ENCODE results near the gene LUC7L3.
A peak's percentile ranks its signal among the peaks of the same experiment; 100 is the strongest.

LUC7L3 gene

GRCh38 chr17:50762177-50762576 lies 42.8 kb downstream of the LUC7L3 start:
- DNase-seq (ENCODE audit: low read depth): no peak

GRCh38 chr17:50763716-50764475 lies 44.5 kb downstream of the LUC7L3 start:
- DNase-seq (ENCODE audit: low read depth): no peak

GRCh38 chr17:50764734-50765149 lies 45.3 kb downstream of the LUC7L3 start:
- no peak for DNase-seq (ENCODE audit: low read depth)

- no peak for DNase-seq (ENCODE audit: low read depth)
Measured at GRCh38 chr17:50765454-50766221, 46.2 kb downstream of the LUC7L3 start.

GRCh38 chr17:50766222-50767023 lies 47.0 kb downstream of the LUC7L3 start:
- no peak for DNase-seq (ENCODE audit: low read depth)

- DNase-seq (ENCODE audit: low read depth): no peak
Measured at GRCh38 chr17:50767030-50767429, 47.6 kb downstream of the LUC7L3 start.

GRCh38 chr17:50767446-50767845 lies 48.0 kb downstream of the LUC7L3 start, which contains the start of gene ANKRD40CL:
Gene ANKRD40CL, minus strand, starts transcription at chr17:50767518. Its CDS starts 605 bp downstream, at chr17:50766913.
- DNase-seq (ENCODE audit: low read depth): no peak

GRCh38 chr17:50768346-50768761 lies 49.0 kb downstream of the LUC7L3 start:
- DNase-seq (ENCODE audit: low read depth): no peak

- DNase-seq (ENCODE audit: low read depth): no peak
Measured at GRCh38 chr17:50769884-50770283, 50.5 kb downstream of the LUC7L3 start.

- DNase-seq (ENCODE audit: low read depth): no peak
Measured at GRCh38 chr17:50770346-50770745, 50.9 kb downstream of the LUC7L3 start.

- no peak for DNase-seq (ENCODE audit: low read depth)
Measured at GRCh38 chr17:50771991-50772785, 52.8 kb downstream of the LUC7L3 start.

GRCh38 chr17:50774225-50774803 lies 54.9 kb downstream of the LUC7L3 start:
- no peak for DNase-seq (ENCODE audit: low read depth)

- no peak for DNase-seq (ENCODE audit: low read depth)
Measured at GRCh38 chr17:50775926-50776325, 56.5 kb downstream of the LUC7L3 start.

- no peak for DNase-seq (ENCODE audit: low read depth)
Measured at GRCh38 chr17:50778471-50778870, 59.1 kb downstream of the LUC7L3 start.

GRCh38 chr17:50778988-50779387 lies 59.6 kb downstream of the LUC7L3 start:
- no peak for DNase-seq (ENCODE audit: low read depth)

GRCh38 chr17:50779747-50780353 lies 60.4 kb downstream of the LUC7L3 start:
- DNase-seq (ENCODE audit: low read depth): no peak

GRCh38 chr17:50781167-50781566 lies 61.8 kb downstream of the LUC7L3 start:
- DNase-seq (ENCODE audit: low read depth): no peak

GRCh38 chr17:50783193-50783660 lies 63.8 kb downstream of the LUC7L3 start:
- peak; percentile 51 for DNase-seq (ENCODE audit: low read depth)

GRCh38 chr17:50783905-50784304 lies 64.5 kb downstream of the LUC7L3 start:
- DNase-seq (ENCODE audit: low read depth): no peak

GRCh38 chr17:50785126-50785525 lies 65.7 kb downstream of the LUC7L3 start:
- DNase-seq (ENCODE audit: low read depth): no peak

Measured in stimulated activated CD4-positive, alpha-beta T cell treated with anti-CD3 and anti-CD28 coated beads, Interleukin-2, amount 100 ng/mL, for 4 hours (primary cell).